Activated CD8-positive, alpha-beta T cell treated with anti-CD3 and anti-CD28 coated beads, Interleukin-2, amount 10 ng/mL, durations not matched to agents 7 days and 5 days (primary cell): ENCODE results near the gene CDT1. TPM values are rescaled to one million over a fixed set of nuclear protein-coding genes. Genes with fewer than 3 reads are reported as not detected.

Experiments
- ATAC-seq: fragments of 150-1000 bp; cut with Tn5 transposase; one replicate; pipeline ENCODE4 v1.10.0; 2021; ENCODE audit warnings: moderate library complexity
- CTCF ChIA-PET: fragments of 350-600 bp; sonication (Branson Sonifier 250); formaldehyde crosslinking; loops from one replicate; lab custom pipeline; 2021; ENCODE audit warnings: antibody characterized with exemption; lab: Charles Lee
- POLR2A ChIA-PET: fragments of 350-600 bp; sonication (Branson Sonifier 250); formaldehyde crosslinking; loops from one replicate; lab custom pipeline; 2021; ENCODE audit warnings: antibody characterized with exemption; lab: Charles Lee
- DNase-seq: peaks from one replicate; pipeline ENCODE4 v3.0.0-alpha.2; 2020
- H3K27ac Mint-ChIP-seq: one replicate; pipeline ENCODE4 v1.8.0; 2021; ENCODE audit warnings: mild to moderate bottlenecking, mixed read lengths
- H3K27me3 Mint-ChIP-seq: one replicate; pipeline ENCODE4 v1.8.0; 2021; ENCODE audit warnings: low read depth, mixed read lengths
- H3K36me3 Mint-ChIP-seq: one replicate; pipeline ENCODE4 v1.8.0; 2021; ENCODE audit warnings: low read depth, mixed read lengths
- H3K4me1 Mint-ChIP-seq: one replicate; pipeline ENCODE4 v1.8.0; 2021; ENCODE audit warnings: low read depth, mixed read lengths
- H3K4me3 Mint-ChIP-seq: one replicate; pipeline ENCODE4 v1.8.0; 2021; ENCODE audit warnings: mild to moderate bottlenecking, mixed read lengths
- H3K9me3 Mint-ChIP-seq: one replicate; pipeline ENCODE4 v1.8.0; 2022; ENCODE audit warnings: mixed read lengths; ENCODE audit not compliant: insufficient read depth
- total RNA-seq, 2 experiments: library from RNA; stranded (reverse); gene quantifications; one replicate each; pipeline ENCODE4 v1.2.3, GENCODE V29; 2021

CDT1 gene
- total RNA-seq, result 100 to 1,000 TPM; 126 to 132 TPM

DNA sequence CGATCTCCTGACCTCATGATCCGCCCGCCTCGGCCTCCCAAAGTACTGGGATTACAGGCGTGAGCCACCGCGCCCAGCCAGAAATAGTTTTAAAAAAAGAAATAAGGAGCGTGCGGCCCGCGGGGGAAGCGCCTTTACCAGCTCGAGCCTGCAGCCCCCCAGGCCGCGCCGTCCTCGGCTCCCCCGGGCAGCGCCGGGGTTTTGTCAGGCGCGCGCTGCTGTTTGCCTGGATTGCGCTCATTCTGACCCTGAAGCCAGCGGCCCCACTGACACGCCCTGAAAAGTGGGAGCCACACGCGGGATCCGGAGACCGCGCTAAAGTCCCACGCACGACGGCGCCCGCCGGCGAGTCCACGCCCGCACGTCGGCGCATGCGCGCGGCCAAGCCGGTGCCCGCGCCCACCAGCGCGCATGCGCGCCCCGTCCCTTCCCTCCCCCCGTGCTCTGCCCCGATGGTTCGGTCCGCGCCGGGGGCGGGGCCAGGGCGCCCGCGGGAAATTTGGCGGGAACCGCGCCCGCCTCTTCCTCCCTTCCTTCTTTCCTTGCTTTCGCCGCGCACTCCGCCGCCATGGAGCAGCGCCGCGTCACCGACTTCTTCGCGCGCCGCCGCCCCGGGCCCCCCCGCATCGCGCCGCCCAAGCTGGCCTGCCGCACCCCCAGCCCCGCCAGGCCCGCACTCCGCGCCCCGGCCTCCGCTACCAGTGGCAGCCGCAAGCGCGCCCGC is at the start of gene CDT1:
TSS of gene CDT1 (plus strand) at position 526 of the 724 bp plus-strand sequence. CDS start at position 569, 43 bp downstream.
- ChIA-PET CTCF (interaction anchor here (0.9 to 1.1 kb wide), 4 partner anchors 9 to 100 kb away, joined by 3 to 4 read pairs (median 4); no protein-coding TSS in a partner anchor), POLR2A (interaction anchor here (1.2 to 2.0 kb wide), 3 partner anchors 9 to 22 kb away, joined by 4 to 12 read pairs (median 9); partner anchors contain the start of gene APRT)
- H3K36me3 Mint-ChIP-seq, result peaks cover 46% of the 10 kb centered on the region
- DNase-seq (peak; percentile 86), ATAC-seq (peak; percentile 59)
- peak within 1 kb of the TSS; percentile 93 for H3K27ac Mint-ChIP-seq
- no peaks in the 10 kb centered on the region for H3K9me3 Mint-ChIP-seq
- peaks cover 48% of the 10 kb centered on the region for H3K4me1 Mint-ChIP-seq
- H3K27me3 Mint-ChIP-seq, result no peaks in the 10 kb centered on the region
- peak within 1 kb of the TSS; percentile 82 for H3K4me3 Mint-ChIP-seq

DNA sequence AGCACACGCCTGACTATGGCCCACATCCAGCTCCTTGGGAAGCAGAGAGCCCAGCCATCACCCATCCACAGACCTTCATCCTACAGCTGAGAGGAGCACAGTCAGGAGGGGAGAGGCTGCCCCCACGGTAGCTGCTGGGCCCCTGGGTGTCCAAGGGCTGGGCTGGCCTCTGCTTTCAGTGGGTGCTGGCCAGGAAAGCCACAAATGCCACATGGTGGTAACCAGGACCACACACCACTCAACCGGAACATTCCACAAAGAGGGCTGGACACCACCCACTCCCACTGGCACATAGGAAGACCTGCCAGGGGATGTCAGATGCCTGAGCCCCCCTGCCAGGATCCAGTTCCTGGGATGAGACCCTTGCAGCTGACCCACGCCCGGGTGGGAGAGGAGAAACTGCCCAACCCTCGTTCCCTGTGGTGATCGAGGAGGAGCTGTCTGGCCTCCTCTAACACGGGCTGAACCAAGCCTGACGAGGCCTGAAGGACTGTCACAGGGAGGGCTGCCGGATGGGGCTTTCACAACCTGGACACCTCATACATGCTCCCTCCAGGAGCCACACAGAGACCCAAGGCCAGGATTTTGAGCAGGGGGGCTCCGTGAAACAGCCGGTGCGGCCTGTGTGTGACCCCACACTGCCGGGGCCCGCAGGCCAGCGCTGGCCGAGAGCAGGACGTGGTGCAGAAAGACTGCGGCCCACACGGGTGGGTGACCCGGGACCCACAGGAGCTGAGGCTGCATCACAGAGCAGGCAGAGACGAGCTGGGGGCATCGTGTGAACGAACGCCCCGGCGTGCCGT is 49.3 kb upstream of the CDT1 start:
- H3K9me3 Mint-ChIP-seq, result no peaks in the 10 kb centered on the region
- H3K4me1 Mint-ChIP-seq, result peaks cover 21% of the 10 kb centered on the region
- ChIA-PET POLR2A (interaction anchor here (1.0 kb wide), 1 partner anchor 9 kb away, joined by 3 read pairs; no protein-coding TSS in a partner anchor), CTCF (interaction anchor here (0.6 to 1.1 kb wide), 3 partner anchors 11 to 103 kb away, joined by 3 read pairs; no protein-coding TSS in a partner anchor)
- no peak for DNase-seq
- H3K36me3 Mint-ChIP-seq, result peaks cover 5% of the 10 kb centered on the region
- ATAC-seq, result no peak
- H3K27me3 Mint-ChIP-seq, result no peaks in the 10 kb centered on the region
- H3K27ac Mint-ChIP-seq, result no peak overlapping the region
- H3K4me3 Mint-ChIP-seq, result no peak overlapping the region

DNA sequence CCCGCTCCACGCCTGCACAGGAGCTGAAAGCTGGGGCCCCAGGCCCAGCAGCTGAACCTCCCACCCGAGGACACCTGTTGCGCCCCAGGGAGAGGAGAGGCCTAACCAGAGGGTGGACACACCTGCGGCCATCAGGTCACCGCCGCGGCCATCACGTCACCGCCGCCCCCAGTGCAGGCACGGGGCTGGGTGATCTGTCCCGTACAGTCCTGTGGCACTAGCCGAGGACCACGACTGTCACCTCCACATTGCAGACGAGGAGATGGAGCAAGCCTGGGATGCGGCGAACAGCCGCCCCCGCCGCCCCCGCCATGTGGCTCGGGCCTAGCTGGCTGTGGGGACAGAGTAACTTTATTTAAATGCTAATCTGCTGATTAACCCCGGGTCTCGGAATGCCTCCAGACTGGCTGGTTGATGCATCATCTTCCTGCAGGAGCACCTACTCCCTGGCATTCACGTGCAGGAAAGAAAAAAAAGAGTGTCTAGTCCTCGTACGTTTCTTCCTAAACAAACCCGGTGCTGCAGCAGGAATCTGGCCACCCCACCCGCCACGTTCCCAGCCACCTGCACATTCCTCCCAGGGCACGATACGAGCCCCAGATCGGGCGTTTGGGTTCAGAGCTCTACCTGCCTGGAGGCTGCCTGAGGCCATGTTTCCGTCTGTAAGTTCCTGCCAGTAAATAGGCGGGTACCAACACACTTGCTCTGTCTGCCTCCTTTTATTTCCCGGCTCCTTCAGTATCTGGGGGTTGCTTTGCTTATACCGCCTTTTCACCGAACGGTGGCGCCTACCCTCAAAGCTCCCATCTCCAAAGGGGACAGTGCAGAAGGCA is 48.5 kb upstream of the CDT1 start:
- no peak overlapping the region for H3K27ac Mint-ChIP-seq
- H3K9me3 Mint-ChIP-seq, result no peaks in the 10 kb centered on the region
- no peak overlapping the region for H3K4me3 Mint-ChIP-seq
- peaks cover 6% of the 10 kb centered on the region for H3K36me3 Mint-ChIP-seq
- CTCF ChIA-PET, result interaction anchor here (0.6 to 1.2 kb wide), 4 partner anchors 28 to 103 kb away, joined by 3 to 4 read pairs (median 3); partner anchors contain the start of gene PIEZO1
- no peaks in the 10 kb centered on the region for H3K27me3 Mint-ChIP-seq
- peak; percentile 41 for ATAC-seq
- peak; percentile 37 for DNase-seq
- peaks cover 25% of the 10 kb centered on the region for H3K4me1 Mint-ChIP-seq
- POLR2A ChIA-PET, result no interaction called here

DNA sequence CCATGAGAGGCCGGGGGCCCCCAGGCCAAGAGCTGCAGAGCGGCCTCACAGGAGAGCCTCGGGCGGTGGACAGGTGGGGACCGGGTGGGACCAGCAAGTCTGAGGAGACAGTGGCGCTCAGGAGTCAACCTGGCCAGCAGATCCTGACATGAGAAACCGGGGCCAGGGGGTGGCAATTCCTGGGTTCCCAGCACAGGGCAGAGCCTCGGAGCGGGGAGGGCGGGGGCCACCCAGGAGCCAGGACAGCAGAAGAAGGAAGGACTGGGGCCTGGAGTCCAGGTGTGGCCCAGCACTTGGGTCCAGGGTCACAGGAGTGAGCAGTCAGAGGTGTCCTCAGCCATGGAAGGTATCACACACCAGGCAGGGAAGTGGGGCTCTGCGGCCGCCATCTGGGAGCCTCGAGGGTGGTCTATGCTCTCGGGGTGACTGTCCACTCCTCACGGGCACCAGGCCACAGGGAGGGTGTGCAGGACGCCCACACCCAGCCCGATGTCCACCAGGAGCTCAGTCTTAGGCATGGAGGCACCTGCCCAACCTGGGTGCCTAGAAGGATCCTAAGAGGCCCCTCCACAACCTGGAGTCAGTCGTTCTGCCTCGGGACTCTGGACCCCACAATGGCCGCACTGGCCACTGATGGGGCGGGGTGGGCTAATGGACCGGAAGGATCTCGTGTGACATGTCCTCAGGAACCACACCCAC is 47.7 kb upstream of the CDT1 start:
- peaks cover 4% of the 10 kb centered on the region for H3K36me3 Mint-ChIP-seq
- no peak overlapping the region for H3K4me3 Mint-ChIP-seq
- ATAC-seq, result no peak
- peaks cover 25% of the 10 kb centered on the region for H3K4me1 Mint-ChIP-seq
- POLR2A ChIA-PET, result no interaction called here
- no peaks in the 10 kb centered on the region for H3K27me3 Mint-ChIP-seq
- no peak for DNase-seq
- CTCF ChIA-PET, result interaction anchor here (0.8 to 1.2 kb wide), 3 partner anchors 28 to 102 kb away, joined by 3 to 4 read pairs (median 3); partner anchors contain the start of gene PIEZO1
- no peak overlapping the region for H3K27ac Mint-ChIP-seq
- H3K9me3 Mint-ChIP-seq, result no peaks in the 10 kb centered on the region

DNA sequence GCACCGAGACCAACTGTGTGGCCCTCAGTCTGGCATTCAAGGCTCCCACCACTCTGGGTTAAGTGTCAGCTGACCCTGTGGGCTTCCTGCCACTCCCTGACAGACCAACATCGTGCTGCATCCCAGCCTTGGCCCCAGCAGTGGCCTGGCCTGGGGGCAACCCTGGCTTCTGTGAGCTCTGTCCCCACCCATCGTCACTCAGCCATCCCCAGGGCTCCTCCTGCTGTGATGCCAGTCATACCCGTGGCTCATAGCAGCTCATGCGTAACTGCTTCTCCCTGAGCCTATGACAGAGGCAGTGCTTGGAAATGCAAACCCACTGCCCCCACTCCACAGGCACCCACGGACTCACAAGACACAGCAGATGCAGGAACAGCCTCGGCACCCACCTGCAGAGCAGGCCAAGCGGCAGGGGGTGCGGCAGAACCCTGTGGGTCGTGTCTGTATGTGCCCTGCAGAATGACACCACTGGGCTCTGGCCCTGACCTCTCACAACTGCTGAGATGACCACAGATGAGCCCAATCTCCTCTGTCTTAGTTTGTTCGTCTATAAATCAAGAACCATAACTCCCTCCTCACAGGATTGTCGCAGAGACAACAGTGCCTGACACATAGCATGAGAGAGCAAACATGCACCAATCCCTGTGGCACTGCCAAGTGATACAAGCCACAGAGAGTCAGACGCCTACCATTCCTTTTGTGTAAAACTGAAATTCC is 45.2 kb upstream of the CDT1 start:
- Mint-ChIP-seq H3K9me3 (no peaks in the 10 kb centered on the region), H3K27ac (no peak overlapping the region), H3K4me1 (peaks cover 25% of the 10 kb centered on the region)

DNA sequence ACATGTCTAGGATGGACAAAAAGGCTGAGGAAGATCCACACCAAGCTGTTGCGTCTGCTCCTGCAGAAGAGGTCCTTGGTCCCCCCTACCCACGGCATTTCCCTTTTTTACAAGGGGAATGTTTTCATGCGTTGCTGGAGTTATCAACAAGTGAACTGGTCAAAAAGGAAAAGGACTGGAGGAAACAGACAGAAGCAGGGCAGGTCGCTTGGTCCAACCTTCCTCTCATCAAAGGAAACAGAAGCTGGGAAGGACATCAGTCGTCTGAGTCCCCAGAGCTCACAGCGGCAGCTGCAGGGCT is 44.7 kb upstream of the CDT1 start:
- ATAC-seq, result no peak
- Mint-ChIP-seq H3K4me1 (peaks cover 22% of the 10 kb centered on the region), H3K36me3 (peaks cover 2% of the 10 kb centered on the region), H3K27me3 (no peaks in the 10 kb centered on the region), H3K9me3 (no peaks in the 10 kb centered on the region), H3K4me3 (no peak overlapping the region), H3K27ac (no peak overlapping the region)
- ChIA-PET CTCF (no interaction called here), POLR2A (no interaction called here)
- no peak for DNase-seq

More for the DNA sequence above, 45.2 kb upstream of the CDT1 start:
- DNase-seq (no peak), ATAC-seq (no peak)
- Mint-ChIP-seq H3K36me3 (peaks cover 2% of the 10 kb centered on the region), H3K4me3 (no peak overlapping the region), H3K27me3 (no peaks in the 10 kb centered on the region)
- CTCF ChIA-PET, result no interaction called here
- POLR2A ChIA-PET, result interaction anchor here (0.7 kb wide), 1 partner anchor 52 kb away, joined by 4 read pairs; no protein-coding TSS in a partner anchor

DNA sequence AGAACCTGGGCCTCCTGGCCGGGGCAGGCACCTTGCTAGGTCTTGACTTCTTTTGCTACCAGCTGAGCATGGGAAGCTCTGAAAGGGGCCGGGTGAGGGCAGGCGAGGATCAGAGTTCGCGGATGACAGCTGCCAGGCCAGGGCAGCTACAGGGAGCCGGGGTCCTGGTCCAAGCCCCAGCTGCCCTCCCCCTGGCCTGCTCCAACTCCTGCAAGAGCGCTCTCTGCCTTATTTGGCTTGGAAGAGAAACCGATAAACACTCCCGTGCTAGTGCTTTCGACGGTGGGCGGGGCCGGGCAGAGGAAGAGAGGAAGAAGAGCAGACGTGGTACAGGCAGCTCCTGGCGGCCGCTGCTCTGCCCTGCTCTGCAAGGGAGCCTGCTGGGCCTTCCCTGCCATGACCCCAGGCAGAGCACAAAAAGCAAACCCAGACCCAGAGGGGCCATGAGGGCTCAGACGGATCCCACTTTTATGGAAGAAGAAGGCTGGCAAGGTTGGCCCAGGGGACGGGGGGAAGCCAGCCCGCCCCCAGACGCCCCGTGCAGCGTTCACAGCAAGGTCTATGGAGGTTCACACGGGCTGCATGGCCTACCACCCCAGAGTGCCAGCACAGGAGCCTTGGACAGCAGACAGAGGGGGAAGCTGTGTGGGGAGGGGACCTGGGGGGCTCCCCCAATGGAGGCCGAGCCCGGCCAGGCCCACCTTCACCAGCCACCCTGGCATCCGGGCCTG is 44.2 kb upstream of the CDT1 start:
- Mint-ChIP-seq H3K4me3 (no peak overlapping the region), H3K4me1 (peaks cover 22% of the 10 kb centered on the region)
- peak; percentile 27 for ATAC-seq

DNA sequence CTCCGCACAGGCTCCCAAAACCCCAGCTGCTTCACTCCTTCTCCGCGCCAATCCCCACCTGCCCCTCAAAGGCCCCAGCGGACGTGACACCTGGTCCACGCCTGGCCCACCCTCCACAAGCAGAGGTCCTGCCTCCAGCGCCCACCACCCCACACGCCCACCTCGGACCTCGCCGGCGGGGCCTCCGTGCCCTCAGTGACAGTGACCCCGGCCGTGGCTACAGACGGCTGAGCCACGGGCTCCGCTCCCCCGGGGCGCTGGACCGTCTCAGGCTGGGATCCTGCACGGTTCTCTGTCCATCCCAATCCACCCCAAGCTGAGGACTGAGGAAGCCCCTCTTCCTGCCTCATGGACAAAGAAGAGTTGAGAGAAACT is 43.6 kb upstream of the CDT1 start:
- H3K4me3 Mint-ChIP-seq, result no peak overlapping the region
- no peaks in the 10 kb centered on the region for H3K27me3 Mint-ChIP-seq
- H3K4me1 Mint-ChIP-seq, result peaks cover 22% of the 10 kb centered on the region
- DNase-seq (no peak), ATAC-seq (no peak)
- CTCF ChIA-PET, result interaction anchor here (1.3 kb wide), 1 partner anchor 23 kb away, joined by 3 read pairs; no protein-coding TSS in a partner anchor
- no peak overlapping the region for H3K27ac Mint-ChIP-seq
- POLR2A ChIA-PET, result interaction anchor here (0.9 kb wide), 1 partner anchor 14 kb away, joined by 3 read pairs; no protein-coding TSS in a partner anchor
- peaks cover 4% of the 10 kb centered on the region for H3K36me3 Mint-ChIP-seq
- no peaks in the 10 kb centered on the region for H3K9me3 Mint-ChIP-seq

More for the DNA sequence above, 44.2 kb upstream of the CDT1 start:
- Mint-ChIP-seq H3K36me3 (peaks cover 4% of the 10 kb centered on the region), H3K27ac (peak overlapping the region; percentile 52), H3K9me3 (no peaks in the 10 kb centered on the region), H3K27me3 (no peaks in the 10 kb centered on the region)
- no peak for DNase-seq
- CTCF ChIA-PET, result no interaction called here
- POLR2A ChIA-PET, result no interaction called here

DNA sequence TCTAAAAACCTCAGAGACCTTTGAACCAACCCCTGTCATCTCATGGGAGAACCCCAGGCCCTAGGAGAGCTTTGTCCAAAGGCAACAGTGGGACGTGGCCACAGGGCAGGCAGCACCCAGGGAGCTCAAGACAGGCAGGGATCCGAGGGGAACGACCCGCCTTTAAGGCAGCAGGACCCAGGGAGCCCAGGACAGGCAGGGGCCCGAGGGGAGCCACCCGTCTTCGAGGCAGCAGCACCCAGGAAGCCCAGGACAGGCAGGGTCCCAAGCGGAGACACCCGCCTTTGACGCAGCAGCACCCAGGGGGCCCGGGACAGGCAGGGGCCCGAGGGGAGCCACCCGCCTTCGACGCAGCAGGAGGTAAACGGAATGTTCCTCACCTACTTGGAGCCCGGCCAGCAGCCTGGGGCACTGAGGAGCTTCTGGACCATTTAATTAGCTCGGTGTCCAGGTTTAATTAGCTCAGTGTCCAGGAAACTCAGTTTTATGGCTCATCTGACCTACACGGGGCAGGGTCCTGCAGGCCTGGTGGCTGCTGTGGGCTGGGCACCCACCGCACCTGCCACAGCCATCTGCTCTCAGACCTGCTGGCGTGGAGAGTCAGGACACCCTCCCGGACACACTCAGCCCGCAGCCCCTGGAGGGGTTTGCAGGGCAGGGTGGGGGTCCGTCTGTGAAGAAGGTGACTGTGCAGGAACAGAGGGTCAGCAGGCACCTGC is 43.0 kb upstream of the CDT1 start:
- Mint-ChIP-seq H3K36me3 (peaks cover 4% of the 10 kb centered on the region), H3K27me3 (no peaks in the 10 kb centered on the region), H3K4me1 (peaks cover 18% of the 10 kb centered on the region), H3K27ac (no peak overlapping the region), H3K9me3 (no peaks in the 10 kb centered on the region), H3K4me3 (no peak overlapping the region)
- no peak for DNase-seq
- ATAC-seq, result no peak
- CTCF ChIA-PET, result interaction anchor here (0.7 to 1.3 kb wide), 3 partner anchors 12 to 23 kb away, joined by 3 read pairs; no protein-coding TSS in a partner anchor
- POLR2A ChIA-PET, result interaction anchor here (0.7 to 0.9 kb wide), 2 partner anchors 15 to 403 kb away, joined by 3 read pairs; no protein-coding TSS in a partner anchor
